ENCODE results near the gene IFI27.
"Not testable (repeated sequence)": the region's sequence is repeated elsewhere in the genome, so short reads cannot be mapped to it uniquely, and the experiment has no call there.

The IFI27 gene

GRCh38 chr14:94126419-94126677 is 15.8 kb downstream of the IFI27 start:
- no peak for ATAC-seq

GRCh38 chr14:94126800-94127199 is 16.3 kb downstream of the IFI27 start:
- no peak for ATAC-seq

- no peak for ATAC-seq
Observed at GRCh38 chr14:94127330-94127729, 16.8 kb downstream of the IFI27 start.

GRCh38 chr14:94128216-94128839 is 17.8 kb downstream of the IFI27 start:
- no peak for ATAC-seq

DNA sequence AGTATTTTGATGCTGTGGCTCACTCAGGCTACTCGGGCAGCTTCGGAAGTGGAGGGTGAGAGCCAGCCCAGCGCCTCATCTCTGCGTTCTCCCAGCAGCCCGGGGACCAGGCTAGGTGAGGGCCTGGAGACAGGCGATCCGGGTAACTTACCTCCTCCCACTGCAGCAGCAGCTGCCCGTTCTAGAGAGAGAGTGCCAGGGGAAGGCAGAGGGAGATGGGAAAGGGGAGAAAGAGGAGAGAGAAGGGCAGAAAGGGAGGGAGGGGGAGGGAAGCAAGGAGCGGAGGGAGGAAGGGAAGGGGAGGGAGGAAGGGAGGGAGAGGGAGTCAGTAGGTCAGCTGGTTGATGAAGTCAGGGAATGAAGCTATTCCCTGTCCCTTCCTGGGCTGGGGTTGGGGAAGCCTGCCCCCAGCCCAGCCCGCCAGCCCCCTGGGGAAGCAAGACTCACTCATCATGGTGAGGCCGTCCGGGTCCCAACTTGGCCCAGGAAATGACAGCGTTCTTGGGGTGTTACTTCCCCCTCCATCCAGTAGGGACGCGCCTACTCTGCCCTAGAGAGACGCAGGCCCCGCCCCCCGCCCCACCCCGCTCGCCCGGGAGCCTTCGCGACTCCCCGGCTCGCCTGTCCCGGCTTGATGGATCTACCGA is 18.7 kb downstream of the IFI27 start, which contains the start of gene IFI27L2:
IFI27L2 (minus strand) TSS at position 494 of the 647 bp plus-strand sequence; CDS start at position 454, 40 bp downstream.
- peak; percentile 95 to 97 for ATAC-seq

- no peak for ATAC-seq
Observed at GRCh38 chr14:94129758-94130414, 19.4 kb downstream of the IFI27 start.

GRCh38 chr14:94132285-94132887 is 21.9 kb downstream of the IFI27 start:
- ATAC-seq: no peak

DNA sequence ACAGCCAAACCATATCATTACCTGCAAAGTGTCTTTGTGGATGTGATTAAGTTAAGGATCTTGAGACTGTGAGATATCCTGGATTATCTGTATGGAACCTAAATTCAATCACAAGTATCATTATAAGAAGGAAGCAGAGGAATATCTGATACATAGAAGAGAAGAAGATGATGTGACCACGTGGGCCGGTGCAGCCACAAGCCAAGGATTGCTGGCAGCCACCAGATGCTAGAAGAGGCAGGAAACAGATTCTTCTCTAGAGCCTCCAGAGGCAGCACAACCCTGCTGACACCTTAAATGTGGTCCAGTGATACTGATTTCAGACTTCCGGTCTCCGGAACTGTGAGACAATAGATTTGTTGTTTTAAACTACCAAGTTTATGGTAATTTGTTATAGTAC is 24.9 kb downstream of the IFI27 start:
- no peak for ATAC-seq

GRCh38 chr14:94136575-94137331 is 26.2 kb downstream of the IFI27 start:
- peak; percentile 82 to 88 for ATAC-seq

DNA sequence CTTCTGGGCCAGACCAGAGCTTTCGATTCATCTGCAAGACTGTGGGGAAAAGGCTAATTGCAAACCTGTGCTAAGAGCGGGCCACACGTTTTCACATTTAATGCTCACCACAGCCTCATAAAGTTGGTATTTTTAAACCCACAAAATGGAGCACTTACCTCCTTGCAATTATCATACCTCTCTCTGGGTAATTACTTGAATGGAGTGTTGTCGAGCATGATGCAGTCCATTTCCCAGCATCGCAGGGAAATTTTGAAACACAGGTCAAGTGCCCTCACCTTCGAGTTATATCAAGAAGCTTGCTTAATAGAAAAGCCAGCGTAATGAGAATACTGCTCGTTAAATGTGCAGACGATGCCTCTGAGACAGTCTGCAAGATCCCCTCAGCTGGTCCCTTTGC is 27.7 kb downstream of the IFI27 start:
- ATAC-seq: no peak

- no peak for ATAC-seq
Observed at GRCh38 chr14:94139006-94139405, 28.5 kb downstream of the IFI27 start.

DNA sequence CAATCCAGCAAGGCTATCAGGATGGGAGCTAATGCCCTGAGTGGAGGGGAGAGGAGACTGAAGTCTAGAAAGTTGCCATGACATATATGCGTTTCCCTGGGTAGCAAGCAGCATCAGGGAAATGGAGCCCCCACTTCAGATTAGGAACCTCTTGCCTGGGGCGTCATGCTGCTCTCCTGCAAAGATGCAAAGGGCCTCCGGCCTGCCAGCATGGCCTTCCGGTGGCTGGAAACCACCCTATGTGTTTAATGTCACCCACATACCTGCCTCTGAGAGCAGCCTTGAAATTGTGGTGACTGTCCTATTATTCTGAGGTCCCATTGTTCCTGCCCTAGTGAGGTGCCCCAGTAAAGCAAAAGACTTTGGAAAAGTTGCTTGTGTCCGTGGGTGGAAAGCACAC is 28.9 kb downstream of the IFI27 start:
- ATAC-seq: no peak

DNA sequence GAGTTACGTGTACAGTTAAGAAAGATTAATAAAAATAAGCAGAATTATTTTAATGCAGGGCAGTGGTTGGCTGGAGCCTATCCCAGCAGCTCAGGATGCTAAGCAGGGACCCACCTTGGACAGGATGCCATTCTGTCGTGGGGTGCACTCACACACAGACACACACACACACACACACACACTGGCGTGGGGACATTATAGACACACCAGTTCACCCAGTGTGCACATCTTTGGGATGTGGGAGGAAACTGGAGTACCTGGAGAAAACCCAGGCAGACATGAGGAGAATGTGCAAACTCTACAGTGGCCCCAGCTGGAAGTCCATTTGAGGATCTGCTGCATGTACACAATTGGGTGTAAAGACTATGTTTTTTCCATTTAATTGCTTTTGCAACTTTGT is 31.7 kb downstream of the IFI27 start:
- no peak for ATAC-seq

GRCh38 chr14:94142836-94143235 is 32.3 kb downstream of the IFI27 start:
- no peak for ATAC-seq

GRCh38 chr14:94143239-94143638 is 32.7 kb downstream of the IFI27 start:
- no peak for ATAC-seq

DNA sequence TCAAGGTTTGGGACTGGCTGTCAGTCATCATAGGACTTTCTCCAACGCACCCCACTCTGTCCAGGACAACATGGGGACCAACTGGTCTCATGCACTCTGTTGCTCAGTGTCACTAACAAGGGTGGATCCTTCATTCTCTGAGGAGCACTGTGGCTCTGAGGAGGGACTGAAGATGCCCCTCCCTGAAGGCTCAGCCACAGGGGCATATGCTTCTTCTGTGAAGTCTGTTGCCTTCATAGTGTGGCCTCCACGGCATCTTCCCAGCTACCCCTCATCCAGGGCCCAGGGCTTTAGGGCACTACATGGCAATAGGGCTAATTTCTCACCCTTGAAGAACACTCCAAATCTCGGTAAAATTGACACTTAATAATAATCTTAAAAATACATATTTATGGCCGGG is 33.2 kb downstream of the IFI27 start:
- ATAC-seq: no peak

DNA sequence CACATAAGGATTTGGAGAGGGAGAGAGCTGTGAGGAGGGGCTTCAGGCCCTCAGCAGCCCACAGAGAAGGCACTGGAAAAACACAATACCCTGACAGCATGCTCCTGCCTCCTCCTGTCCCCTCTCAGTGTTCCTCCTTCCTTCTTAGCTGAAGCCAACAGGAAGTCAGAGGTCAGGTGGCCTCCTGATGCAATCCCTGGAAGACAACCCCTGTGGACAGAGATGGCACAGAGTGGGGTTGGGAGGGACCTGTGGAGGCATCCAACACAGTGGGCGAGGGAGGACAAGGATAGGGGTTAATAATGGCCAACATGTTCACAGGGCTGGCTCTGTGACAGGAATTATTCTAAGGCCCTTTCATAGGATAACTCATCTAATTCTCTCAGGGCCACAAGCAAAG is 34.2 kb downstream of the IFI27 start:
- no peak for ATAC-seq

DNA sequence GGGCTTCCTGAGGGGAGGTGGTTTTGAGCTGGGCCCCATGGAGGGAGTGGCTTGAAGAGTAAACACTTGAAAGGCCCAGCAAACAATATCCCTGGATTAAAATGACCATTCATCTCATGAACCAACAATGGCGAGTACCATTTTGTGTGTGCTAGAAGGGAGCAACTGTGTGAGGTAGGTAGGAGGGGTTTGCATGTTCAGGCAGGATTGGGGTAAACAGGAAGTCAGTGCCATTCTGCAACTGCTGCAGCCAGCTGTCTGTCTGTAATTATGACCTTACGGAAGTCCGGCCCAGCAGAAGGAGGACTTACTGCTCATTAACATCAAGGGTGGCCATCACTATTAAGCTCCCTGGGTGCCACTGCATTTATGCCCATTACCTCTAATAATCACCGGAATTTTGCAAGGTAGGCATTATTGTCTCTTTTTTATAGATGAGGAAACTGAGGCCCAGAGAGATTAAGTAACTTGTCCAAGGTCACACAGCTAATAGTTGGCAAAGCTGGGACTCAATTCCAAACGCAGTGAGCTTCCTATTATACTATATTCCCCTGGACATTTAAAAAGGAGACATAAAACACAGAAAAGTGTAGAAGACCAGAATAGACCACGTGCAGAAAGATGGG is 35.5 kb downstream of the IFI27 start:
- ATAC-seq: no peak

DNA sequence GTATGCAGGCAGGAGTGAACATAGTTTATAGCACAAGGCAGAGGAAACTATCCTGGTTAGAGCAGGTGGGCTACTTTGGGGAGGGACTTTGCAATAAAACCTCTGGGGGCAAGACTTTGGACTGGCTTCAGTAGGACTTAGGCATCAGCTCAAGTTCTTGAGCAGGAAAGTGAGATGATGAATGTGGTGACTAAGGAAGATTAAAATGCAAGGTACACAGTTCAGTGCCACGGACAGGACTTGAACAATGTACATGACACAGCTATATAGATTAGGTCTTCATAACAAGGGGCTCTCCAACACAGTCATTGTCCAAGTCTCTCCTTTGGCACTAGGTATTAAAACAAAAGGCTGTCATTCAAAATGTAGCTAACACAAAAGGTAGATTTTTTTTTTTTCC is 42.1 kb downstream of the IFI27 start:
- ATAC-seq: no peak

DNA sequence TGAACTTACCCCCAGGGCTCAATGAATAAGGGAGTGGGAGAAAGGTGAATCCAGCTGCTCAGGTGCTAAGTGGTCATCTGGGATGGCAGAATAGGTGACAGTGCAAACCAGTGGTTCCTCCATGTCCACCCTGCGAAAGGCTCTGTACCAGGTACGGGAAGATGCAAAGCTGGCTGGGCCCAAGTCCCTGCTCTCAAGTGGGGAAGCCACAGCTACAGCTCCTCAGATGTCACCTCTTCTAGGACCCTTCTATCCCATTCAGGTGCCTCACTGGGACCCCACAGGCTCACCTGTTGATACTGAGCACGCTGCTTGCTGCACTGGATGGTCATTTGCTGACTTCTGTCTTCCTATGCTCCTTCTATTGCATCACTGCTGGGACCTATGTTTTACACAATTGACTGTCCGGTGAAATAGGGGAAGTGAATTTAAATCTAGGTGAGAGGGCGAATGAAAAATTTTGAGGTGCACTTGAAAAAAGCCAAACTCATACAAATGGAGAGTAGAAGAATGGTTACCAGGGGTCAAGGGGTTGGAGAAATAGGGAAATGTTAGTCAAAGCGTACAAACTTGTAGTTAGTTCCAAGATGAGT is 43.3 kb downstream of the IFI27 start:
- no peak for ATAC-seq

- not testable (repeated sequence) for ATAC-seq
Observed at GRCh38 chr14:94156143-94156542, 45.6 kb downstream of the IFI27 start.

GRCh38 chr14:94157197-94157596 is 46.7 kb downstream of the IFI27 start:
- no peak for ATAC-seq
